ENCODE measurements around the gene DHRSX. TPM values are rescaled to one million over a fixed set of nuclear protein-coding genes. Genes with fewer than 3 reads are reported as not detected.
"Not testable (repeated sequence)": the region's sequence is repeated elsewhere in the genome, so short reads cannot be mapped to it uniquely, and the experiment has no call there.

Gene DHRSX
- total RNA-seq, 2 donors from 2014 or later, result 14.8 to 46.5 TPM

GRCh38 chrX:2520539-2520938, 19.8 kb upstream of the DHRSX start:
- Histone ChIP-seq H3K4me3 (no peak overlapping the region), H3K4me1 (no peaks in the 10 kb centered on the region), H3K9me3 (no peaks in the 10 kb centered on the region), H3K27me3 (no peaks in the 10 kb centered on the region), H3K36me3 (replicated peaks in 1 of 2; ENCODE audit: insufficient read depth in 1 of 2, low read depth in 2 of 2) (no peaks in the 10 kb centered on the region), H3K27ac (no peak overlapping the region)
- intact Hi-C loops (cut with DNase I), result no loop called here
- WGBS, 2 donors, result 93 to 96% methylated on average over 8 of the region's 8 CpGs
- DNase-seq (no peak), ATAC-seq (no peak)
- TF ChIP-seq CTCF (IDR thresholded peaks at IDR 0.05) (no peak), POLR2A (IDR thresholded peaks at IDR 0.05) (no peak)

- WGBS, 2 donors, result 56 to 68% methylated on average over 3 of the region's 3 CpGs
- H3K27me3 ChIP-seq; H3K27ac ChIP-seq; H3K4me3 ChIP-seq; ATAC-seq; H3K4me1 ChIP-seq; intact Hi-C loops (cut with DNase I); H3K36me3 ChIP-seq (replicated peaks in 1 of 2; ENCODE audit: insufficient read depth in 1 of 2, low read depth in 2 of 2); H3K9me3 ChIP-seq; DNase-seq: not testable (repeated sequence)
Measured at GRCh38 chrX:2519638-2520037, 18.9 kb upstream of the DHRSX start.

GRCh38 chrX:2517055-2517454, 16.3 kb upstream of the DHRSX start:
- 80 to 85% methylated on average over 5 to 6 of the region's 6 CpGs for WGBS, 2 donors
- Histone ChIP-seq H3K9me3 (no peaks in the 10 kb centered on the region), H3K36me3 (replicated peaks in 1 of 2; ENCODE audit: insufficient read depth in 1 of 2, low read depth in 2 of 2) (no peaks in the 10 kb centered on the region), H3K27ac (no peak overlapping the region), H3K4me1 (no peaks in the 10 kb centered on the region), H3K4me3 (no peak overlapping the region), H3K27me3 (no peaks in the 10 kb centered on the region)
- ATAC-seq (no peak), DNase-seq (no peak)
- intact Hi-C loops (cut with DNase I), result no loop called here
- no peak for TF ChIP-seq CTCF (IDR thresholded peaks at IDR 0.05)
- no peak for TF ChIP-seq POLR2A (IDR thresholded peaks at IDR 0.05)

GRCh38 chrX:2516623-2517022, 15.8 kb upstream of the DHRSX start:
- intact Hi-C loops (cut with DNase I), result no loop called here
- Histone ChIP-seq H3K4me3 (no peak overlapping the region), H3K9me3 (no peaks in the 10 kb centered on the region), H3K36me3 (replicated peaks in 1 of 2; ENCODE audit: insufficient read depth in 1 of 2, low read depth in 2 of 2) (no peaks in the 10 kb centered on the region), H3K4me1 (no peaks in the 10 kb centered on the region), H3K27me3 (no peaks in the 10 kb centered on the region), H3K27ac (no peak overlapping the region)
- WGBS, 2 donors, result 88 to 92% methylated on average over 5 of the region's 5 CpGs
- TF ChIP-seq CTCF (IDR thresholded peaks at IDR 0.05), result no peak
- no peak for TF ChIP-seq POLR2A (IDR thresholded peaks at IDR 0.05)
- DNase-seq, result no peak
- no peak for ATAC-seq

GRCh38 chrX:2514131-2514530, 13.4 kb upstream of the DHRSX start:
- Histone ChIP-seq H3K27me3 (no peaks in the 10 kb centered on the region), H3K27ac (no peak overlapping the region), H3K4me3 (no peak overlapping the region), H3K36me3 (replicated peaks in 1 of 2; ENCODE audit: insufficient read depth in 1 of 2, low read depth in 2 of 2) (no peaks in the 10 kb centered on the region), H3K4me1 (no peaks in the 10 kb centered on the region), H3K9me3 (no peaks in the 10 kb centered on the region)
- no peak for DNase-seq
- whole genome bisulfite sequencing, 2 donors, result 57 to 62% methylated on average over 5 of the region's 5 CpGs
- ATAC-seq, result no peak
- TF ChIP-seq CTCF (IDR thresholded peaks at IDR 0.05), result no peak
- no peak for TF ChIP-seq POLR2A (IDR thresholded peaks at IDR 0.05)
- intact Hi-C loops (cut with DNase I), result no loop called here
